HG03565 (cell line): ENCODE measurements around the gene SIX4.
"Not testable (repeated sequence)": the region's sequence is repeated elsewhere in the genome, so short reads cannot be mapped to it uniquely, and the experiment has no call there.

Experiments used
- ATAC-seq: cut with Tn5 transposase; IDR thresholded peaks from one replicate; pipeline ENCODE4 v1.9.1; 2021; ENCODE audit warnings: mild to moderate bottlenecking, moderate library complexity; ENCODE audit not compliant: unreplicated experiment

SIX4 gene

DNA sequence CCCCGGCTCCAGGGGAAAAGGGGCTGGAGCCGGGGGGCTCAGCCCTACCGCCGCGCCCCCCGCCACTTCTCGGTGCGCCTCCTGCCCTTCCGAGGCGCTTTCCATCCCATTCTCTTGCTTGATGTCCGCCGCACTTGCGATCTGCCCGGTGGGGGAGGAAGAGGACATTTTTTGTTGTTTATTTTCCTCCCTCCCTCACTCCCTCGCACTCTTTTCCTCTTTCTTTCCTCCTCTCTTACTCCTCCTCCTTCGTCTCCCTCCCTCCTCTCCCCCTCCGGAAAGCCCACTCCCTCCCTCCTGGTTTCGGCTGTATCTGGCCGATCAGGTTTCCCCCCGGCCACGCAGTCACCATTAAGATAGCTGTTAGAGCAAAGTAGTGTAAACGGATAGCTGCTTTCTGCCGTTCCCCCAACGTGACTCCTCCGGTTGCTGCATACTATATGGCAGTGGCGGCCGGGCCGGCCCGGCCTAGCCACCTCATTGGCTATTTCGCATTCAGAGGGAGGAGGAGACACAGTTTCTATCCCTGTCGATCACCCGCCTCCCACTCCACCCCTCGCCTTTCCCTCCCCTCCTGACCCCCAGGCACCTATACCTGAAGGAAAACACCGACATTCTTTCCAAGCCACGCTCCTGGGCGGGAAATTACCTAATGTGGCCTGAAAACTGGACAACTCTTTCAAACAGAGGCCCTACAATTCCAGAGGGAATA lies at the start of gene SIX4:
Gene SIX4 (minus strand): TSS at position 445 of the 712 bp plus-strand sequence. CDS start 277 bp downstream, at position 168.
- ATAC-seq, result peak; percentile 69

DNA sequence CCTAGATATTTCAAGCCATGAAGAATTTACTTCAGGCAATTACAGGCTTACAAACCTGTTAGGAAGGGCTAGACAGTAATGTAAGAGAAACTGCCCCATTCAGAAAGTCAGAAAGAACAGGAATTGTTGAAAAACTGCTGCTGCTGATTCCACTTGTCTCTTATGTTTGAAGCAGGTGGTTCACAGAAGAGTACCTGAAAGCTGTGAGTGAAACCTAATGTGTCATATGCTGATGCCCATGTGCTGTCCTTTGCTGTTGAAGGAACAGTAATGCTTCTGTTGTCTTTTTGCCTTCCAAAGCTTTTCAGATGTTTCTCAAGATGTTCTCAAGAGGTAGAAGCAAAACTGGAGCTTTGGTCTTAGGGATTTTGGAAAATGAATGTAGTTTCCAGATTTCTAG lies 49.4 kb upstream of the SIX4 start:
- no peak for ATAC-seq

DNA sequence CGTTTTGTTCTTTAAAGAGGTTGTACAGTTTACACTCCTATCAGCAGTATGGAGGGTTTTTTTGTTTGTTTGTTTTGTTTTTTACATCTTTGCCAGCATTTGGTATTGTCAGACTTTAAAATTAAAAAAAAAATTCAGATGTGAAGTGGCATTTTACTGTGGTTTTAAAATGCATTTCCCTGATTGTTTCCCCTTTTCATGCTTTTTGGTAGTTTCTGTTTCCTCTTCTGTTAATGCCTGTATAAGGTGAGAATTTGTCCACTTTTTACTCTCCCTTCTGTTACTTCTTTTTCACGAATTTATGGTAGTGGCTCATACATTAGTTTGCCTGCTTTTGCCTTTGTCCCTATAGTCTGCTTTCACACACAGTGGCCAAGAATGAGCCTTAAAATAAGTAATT lies 47.0 kb upstream of the SIX4 start:
- ATAC-seq, result no peak

DNA sequence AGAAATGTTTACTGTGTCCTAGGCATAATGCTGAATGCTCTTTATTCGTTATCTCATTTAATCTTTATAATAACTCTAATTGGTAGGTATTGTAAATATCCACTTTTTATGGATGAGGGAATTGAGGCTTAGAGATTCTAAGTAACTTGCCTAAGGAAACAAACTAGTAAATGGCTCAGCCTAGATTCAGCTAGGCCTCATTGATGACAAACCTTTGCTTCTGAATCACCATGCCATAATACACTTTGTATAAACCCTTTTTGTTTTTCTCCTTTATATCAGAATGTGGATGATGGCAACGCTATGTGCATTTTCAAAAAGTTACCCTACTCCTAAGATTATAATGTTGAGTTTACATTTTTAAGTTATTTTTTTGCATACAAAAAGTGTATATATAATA lies 44.5 kb upstream of the SIX4 start:
- ATAC-seq, result no peak

DNA sequence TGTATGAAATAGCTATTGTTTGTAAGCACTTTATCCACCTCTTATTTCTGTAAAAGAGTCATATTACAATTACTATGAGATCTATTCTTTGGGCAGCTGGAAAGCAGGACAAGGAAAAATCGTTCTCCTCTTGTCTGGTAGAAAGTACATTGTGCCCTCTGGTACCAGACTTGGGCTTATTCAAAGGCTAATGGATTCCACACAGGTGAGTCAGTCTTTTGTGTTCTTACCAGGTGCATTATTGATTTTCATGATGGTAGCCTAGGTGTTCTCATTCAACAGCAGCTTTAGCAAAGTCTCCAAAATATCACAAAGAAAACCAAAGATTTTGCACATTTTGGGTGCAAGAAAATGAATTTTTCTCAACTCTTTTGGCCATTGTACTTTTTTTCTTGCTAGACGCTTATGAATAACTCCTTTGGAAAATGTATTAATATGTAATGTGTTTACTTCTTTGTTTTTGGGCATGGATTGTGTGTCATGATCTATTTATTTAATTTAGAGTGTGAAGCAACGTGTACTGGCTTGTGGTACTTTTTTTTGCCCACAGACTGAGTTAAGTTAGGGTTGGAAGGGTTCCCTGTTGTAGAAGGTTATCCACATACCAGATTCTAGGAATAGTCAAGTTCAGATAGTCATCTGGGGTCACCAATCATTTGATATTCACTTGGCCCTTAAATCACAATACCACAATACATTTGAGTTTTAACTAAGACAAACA lies 36.7 kb upstream of the SIX4 start:
- ATAC-seq, result no peak

DNA sequence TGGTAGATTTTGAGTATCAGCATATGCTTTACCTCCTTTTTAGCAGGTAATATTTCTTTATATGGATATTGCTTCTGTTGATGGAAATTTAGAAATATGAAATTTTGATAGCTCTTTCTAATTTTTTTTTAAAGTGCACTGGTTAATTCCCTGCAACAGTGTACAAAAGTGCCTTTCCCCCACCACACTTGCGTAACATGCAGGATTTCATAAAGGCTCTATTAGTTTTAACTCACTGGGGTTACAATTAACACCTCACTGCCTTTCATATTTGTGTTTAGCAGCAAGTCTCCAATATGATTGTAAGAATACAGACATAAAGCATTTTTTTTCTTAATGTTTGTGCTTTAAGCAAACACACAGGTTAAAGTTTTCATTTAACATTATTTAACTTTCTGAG lies 36.1 kb upstream of the SIX4 start:
- no peak for ATAC-seq

DNA sequence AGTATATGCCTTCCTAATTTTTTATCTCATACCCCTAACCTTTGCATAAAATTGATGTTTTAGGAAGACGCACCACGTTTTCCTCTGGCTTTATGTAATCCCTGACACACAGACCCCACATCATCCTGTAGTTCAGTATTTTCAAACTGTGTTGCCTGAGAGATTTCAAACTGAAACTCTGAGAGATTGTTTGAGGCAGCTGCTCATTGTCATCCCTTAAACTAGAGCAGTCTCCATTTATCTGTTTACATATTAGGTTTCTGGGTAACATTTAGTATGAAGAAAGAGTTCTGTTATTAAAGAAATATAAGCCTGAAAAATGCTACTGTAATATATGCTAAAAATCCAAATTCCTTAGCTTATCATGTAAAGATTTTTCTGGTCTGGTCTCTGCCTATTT lies 34.7 kb upstream of the SIX4 start:
- ATAC-seq, result no peak

DNA sequence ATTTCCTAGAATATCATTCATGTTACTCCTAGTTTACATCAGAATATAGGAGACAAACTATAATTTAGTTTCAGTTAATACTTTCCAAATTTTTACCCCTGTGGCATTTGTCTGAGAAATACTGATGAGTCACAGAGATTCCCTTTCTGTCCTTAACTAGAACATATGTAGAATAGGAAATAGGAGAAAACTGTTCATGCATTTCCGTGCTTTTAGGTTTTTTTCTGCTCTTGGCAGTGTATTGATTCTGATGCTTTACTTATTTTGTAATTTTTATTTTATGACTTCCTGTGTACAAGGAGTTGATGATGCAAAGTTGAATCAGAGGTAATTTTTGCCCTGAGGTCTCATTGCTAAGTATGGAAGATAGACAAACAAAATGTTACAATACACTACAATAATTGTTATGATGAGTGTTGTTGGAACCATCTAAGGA lies 33.4 kb upstream of the SIX4 start:
- ATAC-seq, result no peak

DNA sequence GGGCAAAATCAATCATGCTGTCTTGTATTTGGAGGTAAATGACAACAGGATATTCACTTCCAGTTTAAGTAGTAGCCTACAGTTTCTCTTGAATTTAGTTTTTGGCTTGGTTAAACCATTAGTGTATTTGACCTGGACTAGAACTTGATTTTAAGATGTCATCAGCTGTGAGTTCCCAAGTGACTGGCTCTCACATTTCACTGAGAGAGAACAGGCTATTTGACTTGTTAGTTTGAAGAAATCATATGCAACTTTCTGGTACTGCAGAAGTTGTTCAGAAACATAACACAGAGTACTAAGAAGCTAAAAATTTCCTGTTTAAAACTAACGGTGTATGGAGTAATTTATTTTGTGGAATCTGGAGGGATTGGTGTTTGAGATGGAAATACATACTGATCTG lies 32.7 kb upstream of the SIX4 start:
- no peak for ATAC-seq

DNA sequence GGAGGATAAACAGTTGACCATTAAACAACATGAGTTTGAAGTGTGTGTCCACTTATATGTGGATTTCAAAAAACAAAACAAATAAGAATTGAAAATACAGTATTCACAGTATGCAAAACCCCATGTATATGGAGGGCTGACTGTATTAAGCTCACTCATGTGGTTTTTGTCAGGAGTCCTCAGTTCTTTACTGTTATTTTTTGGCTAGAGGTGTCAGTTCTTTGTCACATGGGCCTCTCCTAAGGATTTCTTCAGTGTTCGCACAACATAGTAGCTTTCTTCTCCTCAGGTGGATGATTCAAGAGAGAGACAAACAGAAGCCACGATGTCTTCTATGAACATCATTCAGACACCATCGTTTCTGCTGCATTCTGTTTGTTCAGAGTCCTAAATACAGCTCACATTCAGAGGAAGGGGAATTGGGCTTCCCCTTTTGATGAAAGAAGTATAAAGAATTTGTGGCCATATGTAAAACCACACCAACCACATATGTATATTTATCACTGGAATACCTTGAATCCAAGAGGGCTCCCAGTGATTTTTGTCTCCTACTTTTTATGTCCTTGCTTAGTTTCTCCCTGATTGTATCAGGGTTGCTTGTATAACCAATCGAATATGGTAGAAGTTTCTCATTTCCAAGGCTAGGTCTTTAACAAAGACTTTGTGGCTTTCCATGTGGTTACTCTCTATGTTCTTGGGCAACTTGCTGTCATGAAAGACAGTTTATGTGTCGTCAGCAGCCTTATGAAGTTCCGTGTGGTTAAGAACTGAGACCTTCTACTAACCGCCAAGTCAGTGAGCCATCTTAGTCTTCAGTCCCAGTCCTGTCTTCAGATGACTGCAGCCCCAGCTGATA lies 29.3 kb upstream of the SIX4 start:
- ATAC-seq, result peak; percentile 97

DNA sequence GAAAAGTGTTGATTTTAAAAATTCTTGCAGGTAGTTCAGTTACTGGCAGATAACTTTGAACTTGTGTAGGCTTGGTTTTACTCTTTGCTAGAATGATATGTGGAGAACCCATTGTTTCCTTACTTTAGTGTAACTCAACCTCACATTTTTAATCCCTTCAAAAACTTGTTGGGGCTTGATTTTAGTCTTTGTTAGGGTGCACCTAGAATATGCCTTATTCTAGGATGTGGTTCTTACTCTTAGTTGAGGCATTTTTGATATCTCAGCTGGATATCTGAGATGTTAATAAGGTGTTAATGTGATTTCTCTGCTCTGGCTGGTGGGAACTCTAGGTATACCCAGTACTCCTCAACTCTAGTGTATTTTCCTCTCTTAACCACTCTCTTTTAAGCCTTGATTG lies 20.4 kb upstream of the SIX4 start:
- no peak for ATAC-seq

DNA sequence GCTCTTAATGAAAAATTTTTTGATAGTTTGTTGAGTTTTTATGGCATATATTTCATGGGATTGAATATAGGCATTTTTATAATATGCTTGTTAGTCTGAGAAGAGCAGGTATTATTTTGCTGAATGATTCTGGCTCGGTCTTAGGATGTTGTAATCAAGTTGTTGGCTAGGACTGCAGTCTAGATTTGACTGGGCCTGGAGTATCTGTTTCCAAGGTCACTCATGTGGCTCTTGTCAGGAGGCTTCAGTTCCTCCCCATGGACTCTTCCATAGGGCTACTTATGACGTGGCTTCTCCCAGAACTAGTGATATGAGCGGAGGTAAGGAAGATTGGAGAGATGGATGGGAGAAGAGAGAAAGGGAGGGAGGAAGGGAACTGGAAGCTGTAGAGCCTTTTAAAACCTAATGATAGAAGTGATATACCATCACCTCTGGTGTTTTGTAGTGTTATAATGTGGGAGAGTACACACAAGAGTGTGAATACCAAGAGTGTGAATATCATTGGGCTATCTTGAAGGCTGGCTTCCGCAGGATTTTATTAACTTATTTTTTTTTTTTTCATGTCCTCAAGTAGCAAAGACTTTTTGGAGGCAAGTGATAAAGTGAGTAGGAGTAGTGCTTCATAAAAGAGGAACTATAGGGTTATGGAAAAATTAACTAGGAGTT lies 14.8 kb upstream of the SIX4 start:
- no peak for ATAC-seq

DNA sequence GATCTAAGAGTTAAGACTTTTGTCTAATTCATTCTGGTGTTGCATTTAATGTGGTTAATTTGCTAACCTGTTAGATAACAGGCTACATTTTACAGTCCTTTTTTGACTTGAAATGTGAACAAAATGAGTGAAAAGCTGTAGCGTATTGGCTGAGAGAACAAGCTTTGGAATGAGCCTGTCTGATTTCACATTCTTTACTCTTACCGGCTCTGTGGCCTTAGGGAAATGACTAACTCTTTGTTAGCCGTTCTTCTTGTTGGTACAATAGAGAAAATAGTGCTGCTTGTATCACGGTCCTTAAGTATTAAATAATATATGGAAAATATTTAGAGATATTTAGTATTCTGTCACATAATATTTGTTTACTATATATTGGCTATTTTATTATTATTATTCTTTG lies 12.3 kb upstream of the SIX4 start:
- no peak for ATAC-seq

DNA sequence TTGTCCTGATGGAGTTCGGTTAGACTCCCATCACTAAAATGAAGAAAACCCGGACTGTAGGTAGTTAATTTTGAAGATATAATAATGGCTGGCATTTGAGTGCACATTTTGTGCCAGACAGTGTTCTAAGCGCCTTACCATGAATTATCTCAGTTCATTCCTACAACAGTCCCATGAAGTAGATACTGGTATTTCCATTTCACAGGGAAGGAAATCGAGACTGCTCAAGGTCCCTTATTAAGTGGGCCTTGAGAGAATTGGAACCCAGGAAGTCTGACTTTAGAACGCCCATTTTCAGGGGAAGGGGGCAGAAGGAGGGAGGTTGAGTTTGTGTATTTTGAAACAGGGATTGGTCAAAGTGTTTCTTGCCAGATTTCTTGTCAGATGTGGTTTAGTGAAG lies 11.3 kb upstream of the SIX4 start:
- ATAC-seq, result no peak

DNA sequence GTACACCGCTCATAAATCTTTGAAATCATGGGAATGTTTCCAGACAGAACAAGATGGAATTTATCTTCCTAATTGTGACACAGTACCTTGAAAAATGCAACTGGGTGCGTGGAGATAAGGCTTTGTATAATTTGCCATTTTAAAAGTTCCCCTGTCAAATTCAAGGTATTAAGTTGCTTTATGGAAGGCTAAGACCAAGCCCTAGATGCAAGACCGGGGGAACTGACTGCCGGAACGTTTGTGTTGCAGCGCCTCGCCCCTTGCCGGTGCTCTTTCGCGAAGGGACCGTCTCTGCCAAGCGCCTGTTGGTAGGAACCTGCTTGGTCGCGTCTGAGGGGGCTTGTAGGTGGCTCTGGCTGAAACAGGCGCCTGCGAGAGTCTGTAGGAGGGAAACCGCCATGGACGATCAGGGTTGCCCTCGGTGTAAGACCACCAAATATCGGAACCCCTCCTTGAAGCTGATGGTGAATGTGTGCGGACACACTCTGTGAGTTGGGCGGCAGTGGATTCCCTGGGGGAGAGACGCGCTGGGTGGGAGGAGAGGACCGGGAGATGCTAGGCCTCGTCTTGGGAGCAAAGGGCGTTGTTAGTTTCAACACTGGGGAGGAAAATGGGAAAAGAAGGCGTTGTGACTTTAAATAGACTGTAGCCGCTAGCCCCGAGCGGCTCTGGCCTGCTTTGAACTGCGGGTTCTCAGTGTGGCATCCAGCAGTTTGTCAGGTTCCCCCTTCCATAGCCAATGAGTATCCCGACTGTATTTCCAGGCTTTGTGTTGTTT lies 10.5 kb upstream of the SIX4 start, which contains the start of gene MNAT1:
Gene MNAT1 (plus strand): TSS at position 297 of the 778 bp plus-strand sequence. CDS start 102 bp downstream, at position 399.
- peak; percentile 90 for ATAC-seq

DNA sequence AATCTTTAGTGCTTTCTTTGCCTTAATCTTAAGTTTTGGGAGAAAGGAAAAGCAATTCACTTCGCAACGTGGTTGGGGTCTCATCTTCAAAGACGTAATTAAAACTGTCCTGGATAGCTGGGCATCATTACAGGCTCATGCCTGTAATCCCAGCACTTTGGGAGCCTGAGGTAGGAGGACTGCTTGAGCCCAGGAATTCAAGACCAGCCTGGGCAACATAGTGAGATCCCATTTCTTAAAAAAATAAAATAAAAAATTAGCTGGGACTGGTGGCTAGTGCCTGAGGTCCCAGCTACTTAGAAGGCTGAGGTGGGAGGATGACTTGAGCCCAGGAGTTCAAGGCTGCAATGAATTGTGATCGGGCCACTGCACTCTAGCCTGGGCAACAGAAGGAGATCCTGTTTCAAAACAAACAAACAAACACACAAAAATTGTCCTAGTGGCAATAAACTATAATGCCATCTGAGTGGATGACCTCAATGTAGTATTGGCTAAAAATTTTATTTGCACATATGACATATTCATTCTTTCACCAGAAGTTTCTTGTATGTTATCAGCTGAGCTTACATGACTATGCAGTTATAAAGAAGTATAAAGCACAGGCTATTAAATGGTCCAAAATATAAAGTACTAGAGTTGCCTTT lies 8.8 kb upstream of the SIX4 start:
- no peak for ATAC-seq

DNA sequence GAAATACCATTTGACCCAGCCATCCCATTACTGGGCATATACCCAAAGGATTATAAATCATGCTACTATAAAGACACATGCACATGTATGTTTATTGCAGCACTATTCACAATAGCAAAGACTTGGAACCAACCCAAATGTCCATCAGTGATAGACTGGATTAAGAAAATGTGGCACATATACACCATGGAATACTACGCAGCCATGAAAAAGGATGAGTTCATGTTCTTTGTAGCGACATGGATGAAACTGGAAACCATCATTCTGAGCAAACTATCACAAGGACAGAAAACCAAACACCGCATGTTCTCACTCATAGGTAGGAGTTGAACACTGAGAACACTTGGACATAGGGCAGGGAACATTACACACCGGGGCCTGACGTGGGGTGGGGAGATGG lies 7.1 kb upstream of the SIX4 start:
- ATAC-seq, result not testable (repeated sequence)

DNA sequence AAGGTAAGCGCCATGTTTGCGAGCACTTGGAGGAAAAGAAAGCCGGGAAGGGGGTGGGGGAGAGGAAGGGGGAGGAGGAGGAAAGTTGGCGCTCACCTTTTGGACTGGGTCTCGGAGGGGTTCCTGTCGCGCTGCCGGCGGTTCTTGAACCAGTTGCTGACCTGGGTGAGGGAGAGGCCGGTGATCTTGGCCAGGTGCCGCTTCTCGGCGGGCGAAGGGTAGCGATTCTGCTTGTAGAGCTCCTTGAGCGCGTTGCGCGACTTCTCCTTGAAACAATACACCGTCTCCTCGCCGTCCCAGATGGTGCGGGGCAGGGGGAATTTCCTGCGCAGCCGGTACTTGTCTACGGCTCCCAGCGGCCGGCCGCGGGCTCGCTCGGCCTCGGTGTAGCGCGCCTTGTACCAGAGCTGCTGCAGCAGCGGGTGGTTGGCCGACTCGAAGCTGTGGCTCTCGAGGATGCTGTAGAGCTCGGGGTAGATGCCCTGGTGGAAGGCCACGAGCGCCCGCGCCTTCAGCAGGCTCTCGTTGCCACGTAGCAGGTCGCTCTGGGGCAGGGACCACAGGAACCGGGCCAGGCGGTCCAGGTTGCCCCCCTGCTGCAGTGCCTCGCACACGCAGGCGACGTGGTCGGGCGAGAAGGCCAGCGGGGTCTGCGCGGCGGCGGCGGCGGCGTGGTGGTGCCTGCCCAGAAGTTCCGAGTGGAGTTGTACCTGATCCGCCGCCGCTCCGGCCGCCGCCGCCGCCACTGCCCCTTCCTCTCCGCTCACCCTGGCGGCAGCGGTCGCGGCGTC lies 840 bp downstream of the SIX4 start:
- ATAC-seq, result no peak
